Measurements from ENCODE around the gene FSTL5.

GRCh38 chr4:161948026-161948770, 215.6 kb downstream of the FSTL5 start:
- no peak for TF ChIP-seq CTCF (IDR thresholded peaks at IDR 0.05; ENCODE audit: extremely low read depth in 1 of 2, insufficient read depth in 1 of 2, low read depth in 1 of 2, low read length in 2 of 2)
- no peak for TF ChIP-seq POLR2A (IDR thresholded peaks at IDR 0.05; ENCODE audit: low read depth, low read length)
- no peak for TF ChIP-seq MYC (IDR thresholded peaks at IDR 0.05; ENCODE audit: low read depth, low read length)
- TF ChIP-seq POLR2AphosphoS5 (IDR thresholded peaks at IDR 0.05; ENCODE audit: insufficient read depth, low read depth, low read length) = no peak
- TF ChIP-seq GATA2 (IDR thresholded peaks at IDR 0.05; ENCODE audit: insufficient read depth, insufficient read length, low read depth, low read length) = no peak

Data from endothelial cell of umbilical vein (primary cell).